DND-41 (cell line): Measurements from ENCODE around the gene BMF.
A peak's percentile ranks its signal among the peaks of the same experiment; 100 is the strongest.
"Not testable (repeated sequence)": the region's sequence is repeated elsewhere in the genome, so short reads cannot be mapped to it uniquely, and the experiment has no call there.

Experiments
- ATAC-seq: fragments of 200-7000 bp; cut with Tn5 transposase; 3 replicates; pipeline ENCODE4 v1.9.1; 2021; ENCODE audit warnings: low read depth; ENCODE audit not compliant: insufficient read depth
- DNase-seq: peaks from one replicate; pipeline ENCODE4 v3.0.0-alpha.2; 2020
- H2AFZ ChIP-seq: 2 replicates; pipeline ENCODE4 v1.6.0; 2012; ENCODE audit warnings: low read depth, low read length
- H3K27ac ChIP-seq: 2 replicates; pipeline ENCODE4 v1.5.1; 2012; ENCODE audit warnings: low read length, inconsistent platforms
- H3K27me3 ChIP-seq: fragments of 200-600 bp; sonication (generic); 2 replicates; pipeline ENCODE4 v1.6.0; 2012; ENCODE audit warnings: low read length, mild to moderate bottlenecking, inconsistent platforms; ENCODE audit not compliant: insufficient read depth, poor library complexity
- H3K36me3 ChIP-seq: 2 replicates; pipeline ENCODE4 v1.5.1; 2012; ENCODE audit warnings: low read length, inconsistent platforms; ENCODE audit not compliant: insufficient read depth
- H3K4me1 ChIP-seq: 2 replicates; pipeline ENCODE4 v1.5.1; 2012; ENCODE audit warnings: mild to moderate bottlenecking, low read length; ENCODE audit not compliant: insufficient read depth
- H3K4me2 ChIP-seq: 2 replicates; pipeline ENCODE4 v1.6.0; 2012; ENCODE audit warnings: mild to moderate bottlenecking, moderate library complexity, low read length, inconsistent platforms; ENCODE audit not compliant: insufficient read depth
- H3K4me3 ChIP-seq, 2 experiments: fragments of 200-600 bp in 1 of 2; shearing (Covaris generic) in 1 of 2; 2 replicates each; pipeline ENCODE4 v1.5.1; 2012 to 2016; ENCODE audit warnings: inconsistent platforms in 2 of 2, low read length in 2 of 2, mild to moderate bottlenecking in 2 of 2, low read depth in 1 of 2, moderate library complexity in 1 of 2
- H3K79me2 ChIP-seq: 2 replicates; pipeline ENCODE4 v1.6.0; 2012; ENCODE audit warnings: low read length, inconsistent platforms; ENCODE audit not compliant: insufficient read depth
- H3K9ac ChIP-seq: 2 replicates; pipeline ENCODE4 v1.6.0; 2012; ENCODE audit warnings: low read depth, mild to moderate bottlenecking, inconsistent platforms, low read length, moderate library complexity
- H3K9me3 ChIP-seq: 2 replicates; pipeline ENCODE4 v1.5.1; 2012; ENCODE audit warnings: low read length, moderate library complexity, mild to moderate bottlenecking, inconsistent platforms; ENCODE audit not compliant: insufficient read depth, severe bottlenecking
- H4K20me1 ChIP-seq: 2 replicates; pipeline ENCODE4 v1.6.0; 2012; ENCODE audit warnings: low read length; ENCODE audit not compliant: insufficient read depth
- CTCF ChIP-seq: IDR thresholded peaks from 2 replicates; pipeline ENCODE4 v1.5.1; 2012; ENCODE audit warnings: borderline replicate concordance, low read length, moderate library complexity, mild to moderate bottlenecking; ENCODE audit not compliant: poor library complexity, severe bottlenecking; ENCODE audit errors: extremely low read depth
- EZH2 ChIP-seq: IDR thresholded peaks from 3 replicates; pipeline ENCODE4 v1.6.1; 2012; ENCODE audit warnings: borderline replicate concordance, low read depth, mild to moderate bottlenecking, moderate library complexity, low read length, inconsistent platforms; ENCODE audit not compliant: severe bottlenecking

Gene BMF

GRCh38 chr15:40108855-40109735 lies at the start of gene BMF:
Gene BMF (minus strand): TSS chr15:40108879. CDS start chr15:40106086, 2,793 bp downstream.
- no peaks in the 10 kb centered on the region for H3K9me3 ChIP-seq
- DNase-seq (peak; percentile 97), ATAC-seq (peak; percentile 89)
- H3K36me3 ChIP-seq, result no peaks in the 10 kb centered on the region
- no peaks in the 10 kb centered on the region for H3K79me2 ChIP-seq
- peak within 1 kb of the TSS; percentile 91 for H2AFZ ChIP-seq
- peak within 1 kb of the TSS; percentile 69 for H3K27ac ChIP-seq
- H3K4me3 ChIP-seq, result peak within 1 kb of the TSS; percentile 27 to 61; a peak in 3 of 4 replicates
- peaks cover 33% of the 10 kb centered on the region for H3K4me1 ChIP-seq
- H3K27me3 ChIP-seq, result no peaks in the 10 kb centered on the region
- H4K20me1 ChIP-seq, result no peaks in the 10 kb centered on the region
- H3K4me2 ChIP-seq, result peak within 1 kb of the TSS; percentile 79
- TF ChIP-seq CTCF, result peak; percentile 49
- TF ChIP-seq EZH2, result no peak
- peak within 1 kb of the TSS; percentile 63 for H3K9ac ChIP-seq

- Histone ChIP-seq H3K9me3 (no peaks in the 10 kb centered on the region), H3K27me3 (no peaks in the 10 kb centered on the region), H3K4me2 (no peak overlapping the region), H3K9ac (no peak overlapping the region), H3K36me3 (peaks cover 15% of the 10 kb centered on the region), H3K4me1 (peaks cover 21% of the 10 kb centered on the region), H4K20me1 (peaks cover 8% of the 10 kb centered on the region; the same call in 1 of the 2 replicates), H3K27ac (no peak overlapping the region), H3K4me3 (no peak overlapping the region), H2AFZ (peak overlapping the region; percentile 37), H3K79me2 (peaks cover 22% of the 10 kb centered on the region)
- ATAC-seq, result no peak
- no peak for DNase-seq
- TF ChIP-seq CTCF, result no peak
- TF ChIP-seq EZH2, result no peak
Measured at GRCh38 chr15:40157778-40158447, 49.2 kb upstream of the BMF start.

- H3K9ac ChIP-seq, result no peak overlapping the region
- no peak overlapping the region for H3K4me2 ChIP-seq
- no peaks in the 10 kb centered on the region for H4K20me1 ChIP-seq
- H3K27ac ChIP-seq, result no peak overlapping the region
- H2AFZ ChIP-seq, result no peak overlapping the region
- H3K36me3 ChIP-seq, result no peaks in the 10 kb centered on the region
- no peaks in the 10 kb centered on the region for H3K27me3 ChIP-seq
- H3K79me2 ChIP-seq, result no peaks in the 10 kb centered on the region
- TF ChIP-seq EZH2, result no peak
- TF ChIP-seq CTCF, result no peak
- H3K4me3 ChIP-seq, result no peak overlapping the region
- no peaks in the 10 kb centered on the region for H3K9me3 ChIP-seq
- H3K4me1 ChIP-seq, result peaks cover 5% of the 10 kb centered on the region
- DNase-seq, result no peak
- ATAC-seq, result no peak
Measured at GRCh38 chr15:40155270-40155910, 46.7 kb upstream of the BMF start.

- H3K4me2 ChIP-seq, H3K4me1 ChIP-seq, H3K79me2 ChIP-seq, H3K36me3 ChIP-seq, H3K9me3 ChIP-seq, H3K27me3 ChIP-seq, DNase-seq, H4K20me1 ChIP-seq, H3K4me3 ChIP-seq, ATAC-seq, H3K27ac ChIP-seq, H3K9ac ChIP-seq, H2AFZ ChIP-seq: not testable (repeated sequence)
Measured at GRCh38 chr15:40154821-40155220, 46.1 kb upstream of the BMF start.
